Smooth muscle cell (in vitro differentiated cells): ENCODE results near the gene NEDD4L. TPM values are rescaled to one million over a fixed set of nuclear protein-coding genes. Genes with fewer than 3 reads are reported as not detected.
"Not testable (repeated sequence)": the region's sequence is repeated elsewhere in the genome, so short reads cannot be mapped to it uniquely, and the experiment has no call there.

Experiments
- DNase-seq: peaks from one replicate; lab custom pipeline; 2025; ENCODE audit not compliant: unreplicated experiment; lab: John Stamatoyannopoulos, UW
- H2AFZ ChIP-seq: fragments of 200-600 bp; sonication (generic); 2 replicates; pipeline ENCODE4 v1.6.0; 2016; ENCODE audit warnings: antibody characterized with exemption, low read depth, mild to moderate bottlenecking
- H3F3A ChIP-seq: fragments of 200-600 bp; sonication (generic); 2 replicates; pipeline ENCODE4 v1.6.0; 2017; ENCODE audit warnings: antibody characterized with exemption, low read depth
- H3K27ac ChIP-seq: fragments of 200-600 bp; sonication (generic); 2 replicates; pipeline ENCODE4 v1.5.1; 2016; ENCODE audit warnings: low read depth, mild to moderate bottlenecking
- H3K27me3 ChIP-seq: fragments of 200-600 bp; sonication (generic); 2 replicates; pipeline ENCODE4 v1.6.1; 2016; ENCODE audit warnings: low read depth, mild to moderate bottlenecking
- H3K36me3 ChIP-seq: fragments of 200-600 bp; sonication (generic); 2 replicates; pipeline ENCODE4 v1.5.1; 2016; ENCODE audit warnings: low read depth
- H3K4me1 ChIP-seq: fragments of 200-600 bp; sonication (generic); 2 replicates; pipeline ENCODE4 v1.5.1; 2016; ENCODE audit warnings: low read depth
- H3K4me2 ChIP-seq: fragments of 200-600 bp; sonication (generic); 2 replicates; pipeline ENCODE4 v1.6.0; 2016; ENCODE audit warnings: mild to moderate bottlenecking
- H3K4me3 ChIP-seq: fragments of 200-600 bp; sonication (generic); 2 replicates; pipeline ENCODE4 v1.5.1; 2016; ENCODE audit warnings: mild to moderate bottlenecking
- H3K79me2 ChIP-seq: fragments of 200-600 bp; sonication (generic); 2 replicates; pipeline ENCODE4 v1.6.0; 2016; ENCODE audit warnings: low read depth, mild to moderate bottlenecking
- H3K9ac ChIP-seq: fragments of 200-600 bp; sonication (generic); 2 replicates; pipeline ENCODE4 v1.6.0; 2016; ENCODE audit warnings: low read depth
- H3K9me3 ChIP-seq: fragments of 200-600 bp; sonication (generic); replicated peaks from 2 replicates; pipeline ENCODE4 v1.5.1; 2016; ENCODE audit warnings: low read depth
- H4K20me1 ChIP-seq: fragments of 200-600 bp; sonication (generic); 2 replicates; pipeline ENCODE4 v1.6.0; 2016; ENCODE audit warnings: low read depth
- CTCF ChIP-seq: fragments of 200-600 bp; sonication (generic); IDR thresholded peaks from 2 replicates; pipeline ENCODE4 v1.5.1; 2017; ENCODE audit warnings: borderline replicate concordance, mild to moderate bottlenecking, antibody characterized with exemption; ENCODE audit not compliant: insufficient read depth, poor library complexity, severe bottlenecking
- WGBS: methylation state at CpG from one replicate; pipeline ENCODE4 v1.1.7; 2016; ENCODE audit warnings: low lambda C conversion rate; 5-methylcytosine and 5-hydroxymethylcytosine counted together
- polyA plus RNA-seq: library from polyadenylated mRNA; unstranded; fragments of >200 nt; fragmentation: Nextera tagmentation; extraction: Ambion mirVana; gene quantifications from 2 replicates; pipeline ENCODE4 v1.2.1, GENCODE V29; 2016
- total RNA-seq: library from RNA; depleted of rRNA; stranded (reverse); fragments of >200 nt; gene quantifications from 2 replicates; pipeline ENCODE4 v1.2.3, GENCODE V29; 2014

The NEDD4L gene
- total and polyA plus RNA-seq, 2 experiments from 2014 or later, result 8.7 to 41.3 TPM

- H3K27me3 ChIP-seq, result no peaks in the 10 kb centered on the region
- H3K79me2 ChIP-seq, result no peaks in the 10 kb centered on the region
- no peaks in the 10 kb centered on the region for H3K36me3 ChIP-seq
- no peak overlapping the region for H3K27ac ChIP-seq
- no peak overlapping the region for H3K4me2 ChIP-seq
- no peak for DNase-seq
- no peaks in the 10 kb centered on the region for H3K9me3 ChIP-seq
- no peaks in the 10 kb centered on the region for H3F3A ChIP-seq
- no peak overlapping the region for H3K9ac ChIP-seq
- H3K4me3 ChIP-seq, result no peak overlapping the region
- TF ChIP-seq CTCF, result no peak
- no peak overlapping the region for H2AFZ ChIP-seq
- WGBS, result 82% methylated on average over 10 of the region's 10 CpGs
- H3K4me1 ChIP-seq, result peaks cover 11% of the 10 kb centered on the region
- no peaks in the 10 kb centered on the region for H4K20me1 ChIP-seq
Measured at GRCh38 chr18:58276789-58277739, 233.0 kb downstream of the NEDD4L start.

- TF ChIP-seq CTCF, result no peak
- no peaks in the 10 kb centered on the region for H3K79me2 ChIP-seq
- H3K9me3 ChIP-seq, result no peaks in the 10 kb centered on the region
- H3F3A ChIP-seq, result no peaks in the 10 kb centered on the region
- H4K20me1 ChIP-seq, result no peaks in the 10 kb centered on the region
- no peak overlapping the region for H2AFZ ChIP-seq
- H3K4me2 ChIP-seq, result no peak overlapping the region
- H3K9ac ChIP-seq, result no peak overlapping the region
- H3K27ac ChIP-seq, result no peak overlapping the region
- no peak overlapping the region for H3K4me3 ChIP-seq
- no peaks in the 10 kb centered on the region for H3K27me3 ChIP-seq
- H3K36me3 ChIP-seq, result no peaks in the 10 kb centered on the region
- no peak for DNase-seq
- WGBS, result 91% methylated on average over 7 of the region's 7 CpGs
- peaks cover 11% of the 10 kb centered on the region for H3K4me1 ChIP-seq
Measured at GRCh38 chr18:58279504-58280175, 235.6 kb downstream of the NEDD4L start.

GRCh38 chr18:58280191-58280590 is 236.2 kb downstream of the NEDD4L start:
- Histone ChIP-seq H3K36me3 (no peaks in the 10 kb centered on the region), H3F3A (no peaks in the 10 kb centered on the region), H3K4me1 (peaks cover 11% of the 10 kb centered on the region), H3K27me3 (no peaks in the 10 kb centered on the region), H4K20me1 (no peaks in the 10 kb centered on the region), H3K9ac (no peak overlapping the region), H3K79me2 (no peaks in the 10 kb centered on the region), H3K4me3 (no peak overlapping the region), H2AFZ (no peak overlapping the region), H3K27ac (no peak overlapping the region), H3K9me3 (no peaks in the 10 kb centered on the region), H3K4me2 (no peak overlapping the region)
- no peak for TF ChIP-seq CTCF
- 92% methylated on average over 8 of the region's 8 CpGs for WGBS
- DNase-seq, result no peak

GRCh38 chr18:58282872-58283271 is 238.8 kb downstream of the NEDD4L start:
- H3K36me3 ChIP-seq, H3K9ac ChIP-seq, H3K79me2 ChIP-seq, H3K27me3 ChIP-seq, H3K4me2 ChIP-seq, H3K4me1 ChIP-seq, H3K9me3 ChIP-seq, H2AFZ ChIP-seq, H3K27ac ChIP-seq, H3F3A ChIP-seq, H3K4me3 ChIP-seq, DNase-seq, H4K20me1 ChIP-seq: not testable (repeated sequence)
- 98% methylated on average over 11 of the region's 11 CpGs for WGBS
